ENCODE results near the gene PLA1A.

DNA sequence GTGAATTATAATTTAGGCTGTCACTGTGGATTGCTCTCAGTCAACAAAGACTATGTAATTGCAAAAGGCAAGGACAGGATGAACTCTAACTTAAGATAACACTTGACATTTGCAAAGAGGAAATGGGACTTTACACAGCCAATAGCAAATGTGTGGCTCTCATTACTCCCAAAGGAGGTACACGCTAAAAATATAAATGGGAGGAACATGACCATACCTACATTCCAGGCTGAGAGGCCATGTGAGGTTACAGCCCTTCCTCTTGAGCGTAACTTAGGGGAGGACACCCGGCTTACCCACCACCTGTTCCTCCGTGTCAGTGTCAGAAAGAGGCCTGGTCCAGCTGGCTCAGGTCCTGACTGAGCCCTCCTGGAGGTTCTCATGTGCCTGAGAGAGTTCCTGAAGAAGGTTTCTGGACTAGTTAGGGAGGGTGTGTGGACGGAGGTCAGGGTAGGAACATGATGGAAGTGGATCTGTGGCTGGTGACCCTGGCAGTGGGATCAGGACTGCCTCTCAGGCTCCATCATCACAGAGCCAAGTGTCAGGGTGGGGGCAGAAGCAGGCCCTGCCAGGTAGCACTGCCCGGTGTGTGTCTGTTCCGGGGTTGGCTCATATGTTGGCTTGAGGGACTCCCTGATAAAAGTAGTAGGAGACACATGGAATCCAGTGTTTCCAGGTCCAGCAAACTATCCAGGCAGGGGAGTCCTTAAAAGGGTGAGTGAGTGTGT is 54.8 kb downstream of the PLA1A start:
- TF ChIP-seq RAD21 (IDR thresholded peaks at IDR 0.05; ENCODE audit: low read length) = no peak
- TF ChIP-seq, protein P1, sequence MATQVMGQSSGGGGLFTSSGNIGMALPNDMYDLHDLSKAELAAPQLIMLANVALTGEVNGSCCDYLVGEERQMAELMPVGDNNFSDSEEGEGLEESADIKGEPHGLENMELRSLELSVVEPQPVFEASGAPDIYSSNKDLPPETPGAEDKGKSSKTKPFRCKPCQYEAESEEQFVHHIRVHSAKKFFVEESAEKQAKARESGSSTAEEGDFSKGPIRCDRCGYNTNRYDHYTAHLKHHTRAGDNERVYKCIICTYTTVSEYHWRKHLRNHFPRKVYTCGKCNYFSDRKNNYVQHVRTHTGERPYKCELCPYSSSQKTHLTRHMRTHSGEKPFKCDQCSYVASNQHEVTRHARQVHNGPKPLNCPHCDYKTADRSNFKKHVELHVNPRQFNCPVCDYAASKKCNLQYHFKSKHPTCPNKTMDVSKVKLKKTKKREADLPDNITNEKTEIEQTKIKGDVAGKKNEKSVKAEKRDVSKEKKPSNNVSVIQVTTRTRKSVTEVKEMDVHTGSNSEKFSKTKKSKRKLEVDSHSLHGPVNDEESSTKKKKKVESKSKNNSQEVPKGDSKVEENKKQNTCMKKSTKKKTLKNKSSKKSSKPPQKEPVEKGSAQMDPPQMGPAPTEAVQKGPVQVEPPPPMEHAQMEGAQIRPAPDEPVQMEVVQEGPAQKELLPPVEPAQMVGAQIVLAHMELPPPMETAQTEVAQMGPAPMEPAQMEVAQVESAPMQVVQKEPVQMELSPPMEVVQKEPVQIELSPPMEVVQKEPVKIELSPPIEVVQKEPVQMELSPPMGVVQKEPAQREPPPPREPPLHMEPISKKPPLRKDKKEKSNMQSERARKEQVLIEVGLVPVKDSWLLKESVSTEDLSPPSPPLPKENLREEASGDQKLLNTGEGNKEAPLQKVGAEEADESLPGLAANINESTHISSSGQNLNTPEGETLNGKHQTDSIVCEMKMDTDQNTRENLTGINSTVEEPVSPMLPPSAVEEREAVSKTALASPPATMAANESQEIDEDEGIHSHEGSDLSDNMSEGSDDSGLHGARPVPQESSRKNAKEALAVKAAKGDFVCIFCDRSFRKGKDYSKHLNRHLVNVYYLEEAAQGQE (IDR thresholded peaks at IDR 0.05; ENCODE audit: low read depth, low read length) = no peak
- TF ChIP-seq TAF1 (IDR thresholded peaks at IDR 0.05; ENCODE audit: borderline replicate concordance, low read depth, low read length) = no peak
- TF ChIP-seq POLR2AphosphoS5 (IDR thresholded peaks at IDR 0.05; ENCODE audit: low read depth, low read length) = no peak
- TF ChIP-seq GABPA (IDR thresholded peaks at IDR 0.05; ENCODE audit: low read depth) = no peak
- TF ChIP-seq CTCF (IDR thresholded peaks at IDR 0.05) = no peak
- TF ChIP-seq RCOR1 (IDR thresholded peaks at IDR 0.05; ENCODE audit: low read length) = no peak
- TF ChIP-seq ELF1 (IDR thresholded peaks at IDR 0.05) = no peak
- no peak for TF ChIP-seq TCF12 (IDR thresholded peaks at IDR 0.05)
